SU-DHL-6 (cell line): Measurements from ENCODE around the gene IRF2.

Experiments used
- H2AFZ ChIP-seq: fragments of 200-600 bp; sonication (generic); 2 replicates; pipeline ENCODE4 v1.6.1; 2014; ENCODE audit warnings: low read depth, mild to moderate bottlenecking, moderate library complexity, mixed read lengths, antibody characterized with exemption, low read length; ENCODE audit not compliant: severe bottlenecking
- H3F3A ChIP-seq: fragments of 200-600 bp; shearing (Covaris generic); 2 replicates; pipeline ENCODE4 v1.6.0; 2016; ENCODE audit warnings: antibody characterized with exemption, mild to moderate bottlenecking; ENCODE audit not compliant: insufficient read depth
- H3K27ac ChIP-seq: fragments of 200-600 bp; sonication (generic); 2 replicates; pipeline ENCODE4 v1.5.1; 2016; ENCODE audit warnings: low read depth, mild to moderate bottlenecking, low read length, moderate library complexity, mixed read lengths
- H3K27me3 ChIP-seq: fragments of 200-600 bp; sonication (generic), shearing (Covaris generic); 2 replicates; pipeline ENCODE4 v1.6.0; 2014; ENCODE audit warnings: mild to moderate bottlenecking, low read length
- H3K36me3 ChIP-seq: fragments of 200-600 bp; sonication (generic); 2 replicates; pipeline ENCODE4 v1.6.1; 2014; ENCODE audit warnings: mild to moderate bottlenecking, low read length, mixed read lengths
- H3K4me2 ChIP-seq: fragments of 300-600, 200-600 bp; shearing (Covaris generic), sonication (generic); 2 replicates; pipeline ENCODE4 v1.6.0; 2014; ENCODE audit warnings: low read length, low read depth, mild to moderate bottlenecking; ENCODE audit not compliant: poor library complexity, severe bottlenecking
- H3K4me3 ChIP-seq: fragments of 200-600 bp; sonication (generic); 2 replicates; pipeline ENCODE4 v1.5.1; 2014; ENCODE audit warnings: antibody characterized with exemption, low read length, mild to moderate bottlenecking, mixed read lengths; ENCODE audit not compliant: insufficient read depth, poor library complexity, severe bottlenecking
- H3K79me2 ChIP-seq: fragments of 200-600 bp; sonication (generic); 2 replicates; pipeline ENCODE4 v1.6.1; 2014; ENCODE audit warnings: mild to moderate bottlenecking, low read length, moderate library complexity; ENCODE audit not compliant: insufficient read depth
- H3K9ac ChIP-seq: fragments of 200-600 bp; sonication (generic); 2 replicates; pipeline ENCODE4 v1.7.0; 2014; ENCODE audit warnings: mild to moderate bottlenecking, low read length
- H3K9me2 ChIP-seq: fragments of 200-600 bp; sonication (generic); replicated peaks from 2 replicates; pipeline ENCODE4 v1.6.1; 2014; ENCODE audit warnings: low read length; ENCODE audit not compliant: insufficient read depth
- H3K9me3 ChIP-seq: fragments of 200-600 bp; sonication (generic); 2 replicates; pipeline ENCODE4 v1.6.1; 2014; ENCODE audit warnings: low read length, mixed read lengths; ENCODE audit not compliant: insufficient read depth
- H4K20me1 ChIP-seq: fragments of 200-600 bp; sonication (generic); 2 replicates; pipeline ENCODE4 v1.6.1; 2014; ENCODE audit warnings: low read depth, mild to moderate bottlenecking, antibody characterized with exemption, low read length, moderate library complexity, mixed read lengths
- EZH2phosphoT487 ChIP-seq: fragments of 200-600 bp; sonication (generic), shearing (Covaris generic); conservative IDR thresholded peaks from 2 replicates; pipeline ENCODE4 v1.6.1; 2018; ENCODE audit warnings: mild to moderate bottlenecking, antibody characterized with exemption, low read length, moderate library complexity, mixed read lengths
- TF ChIP-seq, protein P1 (sequence below): fragments of 200-600 bp; sonication (generic); IDR thresholded peaks from one replicate; pipeline ENCODE4 v1.5.1; 2017; ENCODE audit warnings: antibody characterized with exemption, mild to moderate bottlenecking, low read length, moderate library complexity; ENCODE audit not compliant: insufficient read depth, poor library complexity, severe bottlenecking

Gene IRF2

DNA sequence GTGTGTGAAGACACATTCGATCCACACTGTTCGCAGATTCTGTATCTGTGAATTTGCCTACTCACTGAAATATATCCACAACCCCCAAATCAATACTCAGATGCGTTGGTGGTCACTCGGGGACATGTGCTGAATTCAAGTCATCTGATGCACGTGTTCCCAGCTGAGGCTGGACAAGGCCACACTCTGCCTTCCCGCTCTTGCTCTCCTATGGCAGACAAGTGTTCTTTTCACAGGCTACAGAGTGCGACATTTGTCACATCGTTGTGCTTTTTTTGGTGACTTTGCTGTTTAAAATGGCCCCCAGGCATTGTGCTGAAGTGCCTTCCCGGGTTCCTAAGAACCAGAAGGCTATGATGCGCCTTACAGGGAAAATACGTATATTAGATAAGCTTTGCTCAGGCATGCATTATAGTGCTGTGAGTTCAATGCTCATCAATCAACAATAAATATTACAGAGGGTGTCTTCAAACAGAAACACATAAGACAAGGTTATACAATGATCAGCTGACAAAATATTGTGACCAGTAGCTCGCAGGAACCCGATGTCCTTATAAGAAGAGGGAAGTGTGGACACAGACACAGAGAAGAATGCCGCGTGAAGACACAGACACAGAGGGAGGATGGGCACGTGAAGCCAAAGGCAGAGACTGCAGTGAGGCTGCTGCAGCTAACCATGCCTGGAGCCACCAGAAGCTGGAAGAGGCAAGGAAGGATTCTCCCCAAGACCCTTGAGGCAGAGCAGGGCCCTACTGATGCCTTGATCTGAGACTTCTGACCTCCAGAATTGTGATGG, 42.0 kb downstream of the IRF2 start:
- H3F3A ChIP-seq: no peaks in the 10 kb centered on the region
- no peak overlapping the region for H3K4me3 ChIP-seq
- H2AFZ ChIP-seq: no peak overlapping the region
- H3K9me3 ChIP-seq: no peaks in the 10 kb centered on the region
- H4K20me1 ChIP-seq: no peaks in the 10 kb centered on the region
- no peak for TF ChIP-seq EZH2phosphoT487
- TF ChIP-seq, protein P1, sequence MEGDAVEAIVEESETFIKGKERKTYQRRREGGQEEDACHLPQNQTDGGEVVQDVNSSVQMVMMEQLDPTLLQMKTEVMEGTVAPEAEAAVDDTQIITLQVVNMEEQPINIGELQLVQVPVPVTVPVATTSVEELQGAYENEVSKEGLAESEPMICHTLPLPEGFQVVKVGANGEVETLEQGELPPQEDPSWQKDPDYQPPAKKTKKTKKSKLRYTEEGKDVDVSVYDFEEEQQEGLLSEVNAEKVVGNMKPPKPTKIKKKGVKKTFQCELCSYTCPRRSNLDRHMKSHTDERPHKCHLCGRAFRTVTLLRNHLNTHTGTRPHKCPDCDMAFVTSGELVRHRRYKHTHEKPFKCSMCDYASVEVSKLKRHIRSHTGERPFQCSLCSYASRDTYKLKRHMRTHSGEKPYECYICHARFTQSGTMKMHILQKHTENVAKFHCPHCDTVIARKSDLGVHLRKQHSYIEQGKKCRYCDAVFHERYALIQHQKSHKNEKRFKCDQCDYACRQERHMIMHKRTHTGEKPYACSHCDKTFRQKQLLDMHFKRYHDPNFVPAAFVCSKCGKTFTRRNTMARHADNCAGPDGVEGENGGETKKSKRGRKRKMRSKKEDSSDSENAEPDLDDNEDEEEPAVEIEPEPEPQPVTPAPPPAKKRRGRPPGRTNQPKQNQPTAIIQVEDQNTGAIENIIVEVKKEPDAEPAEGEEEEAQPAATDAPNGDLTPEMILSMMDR: no peak
- H3K4me2 ChIP-seq: no peak overlapping the region
- H3K27ac ChIP-seq: no peak overlapping the region
- H3K9ac ChIP-seq: no peak overlapping the region
- H3K79me2 ChIP-seq: peaks cover 11% of the 10 kb centered on the region
- H3K36me3 ChIP-seq: no peaks in the 10 kb centered on the region
- no peaks in the 10 kb centered on the region for H3K9me2 ChIP-seq
- no peaks in the 10 kb centered on the region for H3K27me3 ChIP-seq

DNA sequence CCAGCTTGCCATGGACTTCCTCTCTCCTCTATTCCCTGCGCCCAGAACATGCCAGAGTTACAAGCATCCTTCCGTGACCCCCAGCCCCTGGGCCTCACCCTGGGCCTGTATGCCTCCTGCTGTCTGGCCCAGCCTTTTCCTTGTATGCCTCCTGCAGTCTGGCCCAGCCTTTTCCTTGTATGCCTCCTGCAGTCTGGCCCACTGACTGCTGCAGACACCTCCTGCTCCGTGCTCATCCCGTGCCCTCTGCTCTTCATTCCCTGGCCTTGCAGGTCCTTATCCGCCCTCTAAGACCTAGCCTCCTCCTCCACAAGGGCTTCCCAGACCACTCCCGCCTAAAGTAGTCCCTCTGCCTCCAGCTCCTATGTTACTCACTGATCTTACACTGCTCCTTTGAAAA, 44.2 kb downstream of the IRF2 start:
- TF ChIP-seq EZH2phosphoT487: no peak
- TF ChIP-seq, protein P1: no peak
- H3F3A ChIP-seq: no peaks in the 10 kb centered on the region

DNA sequence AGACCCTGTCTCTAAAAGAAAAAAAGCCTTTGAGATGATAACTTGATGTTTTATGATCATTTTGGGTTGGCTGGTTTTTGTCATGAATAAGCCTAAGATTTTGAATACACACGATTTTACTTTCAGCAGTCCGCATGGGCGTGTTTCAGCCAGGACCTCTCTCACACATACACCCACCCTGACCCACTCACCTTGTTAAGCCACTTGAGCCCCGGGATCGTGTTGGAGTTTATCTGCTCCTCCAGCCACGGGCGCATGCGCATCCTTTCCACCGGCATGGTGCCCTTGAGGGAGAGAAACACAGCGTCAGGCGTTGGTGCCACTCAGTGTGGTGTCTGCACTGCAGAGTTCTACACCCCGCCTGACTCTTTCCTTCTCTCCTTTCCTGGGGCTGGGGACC, 45.6 kb downstream of the IRF2 start:
- TF ChIP-seq, protein P1: no peak
- TF ChIP-seq EZH2phosphoT487: no peak
- no peaks in the 10 kb centered on the region for H3K27me3 ChIP-seq
- H3F3A ChIP-seq: no peaks in the 10 kb centered on the region
- no peak overlapping the region for H3K9ac ChIP-seq
- H3K27ac ChIP-seq: no peak overlapping the region
- no peaks in the 10 kb centered on the region for H4K20me1 ChIP-seq
- no peak overlapping the region for H3K4me2 ChIP-seq
- H2AFZ ChIP-seq: no peak overlapping the region
- H3K9me2 ChIP-seq: no peaks in the 10 kb centered on the region
- 0 out of 2 replicates have a peak, but pooled peaks cover 3% of the 10 kb centered on the region for H3K36me3 ChIP-seq
- no peaks in the 10 kb centered on the region for H3K9me3 ChIP-seq
- H3K79me2 ChIP-seq: no peaks in the 10 kb centered on the region; the same call in 1 of the 2 replicates
- H3K4me3 ChIP-seq: no peak overlapping the region

More for the DNA sequence above, 44.2 kb downstream of the IRF2 start:
- H2AFZ ChIP-seq: no peak overlapping the region
- H3K4me2 ChIP-seq: no peak overlapping the region
- H3K27me3 ChIP-seq: no peaks in the 10 kb centered on the region
- H3K9me3 ChIP-seq: no peaks in the 10 kb centered on the region
- no peaks in the 10 kb centered on the region for H3K9me2 ChIP-seq
- no peak overlapping the region for H3K27ac ChIP-seq
- no peaks in the 10 kb centered on the region for H3K36me3 ChIP-seq
- peaks cover 8% of the 10 kb centered on the region for H3K79me2 ChIP-seq
- H3K9ac ChIP-seq: no peak overlapping the region
- no peaks in the 10 kb centered on the region for H4K20me1 ChIP-seq
- H3K4me3 ChIP-seq: no peak overlapping the region
